ENCODE data around the gene PTPRK. TPM values are rescaled to one million over a fixed set of nuclear protein-coding genes. Genes with fewer than 3 reads are reported as not detected.

Gene PTPRK
- total and polyA plus RNA-seq, 4 donors: 8.2 to 224 (median 42.9) TPM

GRCh38 chr6:128335963-128336362 is 184.4 kb downstream of the PTPRK start:
- Histone ChIP-seq H3K4me3 (no peak overlapping the region), H3K9me3 (ENCODE audit: control insufficient read depth in 4 of 4, insufficient read depth in 3 of 4, low read length in 3 of 4) (no peaks in the 10 kb centered on the region), H3K9ac (ENCODE audit: insufficient read depth in 1 of 2, low read length in 2 of 2) (no peak overlapping the region), H3K27me3 (ENCODE audit: control insufficient read depth in 3 of 3, insufficient read depth in 3 of 3, low read length in 2 of 3) (no peaks in the 10 kb centered on the region), H3K27ac (ENCODE audit: low read depth in 1 of 2, low read length in 1 of 2) (no peak overlapping the region), H3K36me3 (ENCODE audit: control insufficient read depth in 4 of 4, insufficient read depth in 4 of 4, low read length in 4 of 4) (no peaks in the 10 kb centered on the region), H3K4me1 (ENCODE audit: control insufficient read depth in 5 of 5, insufficient read depth in 5 of 5, low read length in 5 of 5) (peaks cover 0 to 23% (median 12%) of the 10 kb centered on the region in 5 donors)
- TF ChIP-seq CTCF (IDR thresholded peaks at IDR 0.05; ENCODE audit: control extremely low read depth, extremely low read depth): no peak
- ATAC-seq (ENCODE audit: insufficient read depth, low FRiP score) (no peak), DNase-seq (no peak)
- 76 to 89% methylated on average over 1 of the region's 1 CpG for WGBS, 2 donors

- ATAC-seq (ENCODE audit: insufficient read depth, low FRiP score): no peak
- H3K27ac ChIP-seq (ENCODE audit: low read depth in 1 of 2, low read length in 1 of 2): no peak overlapping the region
These were observed 186.7 kb downstream of the PTPRK start for GRCh38 chr6:128333581-128334223.

GRCh38 chr6:128327890-128328289 is 192.5 kb downstream of the PTPRK start:
- peak; percentile 58 for ATAC-seq (ENCODE audit: insufficient read depth, low FRiP score)

More at GRCh38 chr6:128333581-128334223, 186.7 kb downstream of the PTPRK start:
- peak in 1 of 3 donors; percentile 53 for DNase-seq
- Histone ChIP-seq H3K4me3 (no peak overlapping the region), H3K9ac (ENCODE audit: insufficient read depth in 1 of 2, low read length in 2 of 2) (no peak overlapping the region), H3K27me3 (ENCODE audit: control insufficient read depth in 3 of 3, insufficient read depth in 3 of 3, low read length in 2 of 3) (no peaks in the 10 kb centered on the region), H3K9me3 (ENCODE audit: control insufficient read depth in 4 of 4, insufficient read depth in 3 of 4, low read length in 3 of 4) (no peaks in the 10 kb centered on the region), H3K4me1 (ENCODE audit: control insufficient read depth in 5 of 5, insufficient read depth in 5 of 5, low read length in 5 of 5) (peaks cover 0 to 6% (median 0%) of the 10 kb centered on the region in 5 donors), H3K36me3 (ENCODE audit: control insufficient read depth in 4 of 4, insufficient read depth in 4 of 4, low read length in 4 of 4) (no peaks in the 10 kb centered on the region)
- 44 to 70% methylated on average over 5 of the region's 5 CpGs for WGBS, 2 donors
- no peak for TF ChIP-seq CTCF (IDR thresholded peaks at IDR 0.05; ENCODE audit: control extremely low read depth, extremely low read depth)

More at GRCh38 chr6:128327890-128328289, 192.5 kb downstream of the PTPRK start:
- peak; percentile 1 for TF ChIP-seq CTCF (IDR thresholded peaks at IDR 0.05; ENCODE audit: control extremely low read depth, extremely low read depth)
- H3K36me3 ChIP-seq (ENCODE audit: control insufficient read depth in 4 of 4, insufficient read depth in 4 of 4, low read length in 4 of 4): peaks cover 0 to 4% (median 1%) of the 10 kb centered on the region in 4 donors
- 72 to 92% methylated on average over 3 of the region's 3 CpGs for WGBS, 2 donors
- H3K4me3 ChIP-seq: no peak overlapping the region
- H3K9me3 ChIP-seq (ENCODE audit: control insufficient read depth in 4 of 4, insufficient read depth in 3 of 4, low read length in 3 of 4): peaks cover 0 to 3% (median 0%) of the 10 kb centered on the region in 4 donors
- H3K4me1 ChIP-seq (ENCODE audit: control insufficient read depth in 5 of 5, insufficient read depth in 5 of 5, low read length in 5 of 5): peaks cover 0 to 4% (median 0%) of the 10 kb centered on the region in 5 donors
- no peak overlapping the region for H3K9ac ChIP-seq (ENCODE audit: insufficient read depth in 1 of 2, low read length in 2 of 2)
- H3K27ac ChIP-seq (ENCODE audit: low read depth in 1 of 2, low read length in 1 of 2): no peak overlapping the region
- no peak for DNase-seq
- no peaks in the 10 kb centered on the region for H3K27me3 ChIP-seq (ENCODE audit: control insufficient read depth in 3 of 3, insufficient read depth in 3 of 3, low read length in 2 of 3)

Measured in lung (tissue), 12 donors.